BJ (cell line): Measurements from ENCODE around the gene GSN. TPM values are rescaled to one million over a fixed set of nuclear protein-coding genes. Genes with fewer than 3 reads are reported as not detected.
A peak's percentile ranks its signal among the peaks of the same experiment; 100 is the strongest.

ENCODE experiments used
- CTCF ChIA-PET: fragments of 350-600 bp; formaldehyde crosslinking; extraction: SDS; loops from one replicate; lab custom pipeline; 2021; ENCODE audit warnings: antibody characterized with exemption, inconsistent platforms; lab: Yijun Ruan, JAX
- POLR2A ChIA-PET: fragments of 300-600 bp; sonication (Branson Sonifier 250); formaldehyde crosslinking; extraction: SDS; loops from one replicate; lab custom pipeline; 2021; ENCODE audit warnings: antibody characterized with exemption; lab: Charles Lee
- DNase-seq: peaks from one replicate; pipeline ENCODE4 v3.0.0-alpha.2; 2011; ENCODE audit warnings: low read depth
- H3K27me3 ChIP-seq: 2 replicates; pipeline ENCODE4 v1.6.0; 2011; ENCODE audit warnings: low read length; ENCODE audit not compliant: control insufficient read depth, insufficient read depth
- H3K36me3 ChIP-seq: 2 replicates; pipeline ENCODE4 v1.5.1; 2011; ENCODE audit warnings: low read length; ENCODE audit not compliant: control insufficient read depth, insufficient read depth
- H3K4me3 ChIP-seq: 2 replicates; pipeline ENCODE4 v1.5.1; 2011; ENCODE audit warnings: low read depth, mild to moderate bottlenecking, control low read depth, low read length
- CTCF ChIP-seq: IDR thresholded peaks from 2 replicates; pipeline ENCODE4 v1.5.1; 2011; ENCODE audit warnings: low read depth, mild to moderate bottlenecking, control low read depth, inconsistent platforms, low read length, moderate library complexity; ENCODE audit not compliant: insufficient read depth
- polyA plus RNA-seq: library from polyadenylated mRNA; depleted of rRNA; stranded (reverse); fragments of >200 nt; gene quantifications from 2 replicates; pipeline ENCODE4 v1.2.3, GENCODE V29; 2011

The GSN gene
- polyA plus RNA-seq, 1 experiment, result 765 TPM

- POLR2A ChIA-PET, result no interaction called here
- Histone ChIP-seq H3K27me3 (no peaks in the 10 kb centered on the region), H3K36me3 (peaks cover 41% of the 10 kb centered on the region), H3K4me3 (no peak overlapping the region)
- no peak for DNase-seq
- no peak for TF ChIP-seq CTCF
- CTCF ChIA-PET, result interaction anchor here (0.8 to 1.8 kb wide), 9 partner anchors 9 to 118 kb away, joined by 3 to 10 read pairs (median 4); no protein-coding TSS in a partner anchor
These were observed 63.6 kb downstream of the GSN start for GRCh38 chr9:121331549-121331948.

- ChIA-PET POLR2A (interaction anchor here (0.6 kb wide), 1 partner anchor 36 kb away, joined by 3 read pairs; no protein-coding TSS in a partner anchor), CTCF (interaction anchor here (0.8 to 1.8 kb wide), 9 partner anchors 10 to 119 kb away, joined by 3 to 10 read pairs (median 4); no protein-coding TSS in a partner anchor)
- no peaks in the 10 kb centered on the region for H3K27me3 ChIP-seq
- TF ChIP-seq CTCF, result peak; percentile 65
- peak; percentile 21 for DNase-seq
- peaks cover 36% of the 10 kb centered on the region for H3K36me3 ChIP-seq
- no peak overlapping the region for H3K4me3 ChIP-seq
These were observed 64.2 kb downstream of the GSN start for GRCh38 chr9:121331992-121332685.

GRCh38 chr9:121333950-121334773, 66.2 kb downstream of the GSN start:
- H3K4me3 ChIP-seq, result no peak overlapping the region
- no peaks in the 10 kb centered on the region for H3K27me3 ChIP-seq
- H3K36me3 ChIP-seq, result peaks cover 25% of the 10 kb centered on the region
- CTCF ChIA-PET, result interaction anchor here (0.7 to 1.6 kb wide), 6 partner anchors 14 to 823 kb away, joined by 3 to 11 read pairs (median 4); no protein-coding TSS in a partner anchor
- no peak for DNase-seq
- POLR2A ChIA-PET, result no interaction called here
- TF ChIP-seq CTCF, result no peak

- no peak for TF ChIP-seq CTCF
- ChIA-PET POLR2A (no interaction called here), CTCF (interaction anchor here (0.9 kb wide), 1 partner anchor 17 kb away, joined by 4 read pairs; no protein-coding TSS in a partner anchor)
- Histone ChIP-seq H3K36me3 (peaks cover 16% of the 10 kb centered on the region), H3K27me3 (no peaks in the 10 kb centered on the region), H3K4me3 (no peak overlapping the region)
- DNase-seq, result no peak
These were observed 68.7 kb downstream of the GSN start for GRCh38 chr9:121336665-121337064.

- no peak for DNase-seq
- H3K36me3 ChIP-seq, result peaks cover 9% of the 10 kb centered on the region; the same call in 1 of the 2 replicates
- H3K27me3 ChIP-seq, result no peaks in the 10 kb centered on the region
- ChIA-PET CTCF (interaction anchor here (2.6 kb wide), 2 partner anchors 10 to 19 kb away, joined by 6 to 13 read pairs; no protein-coding TSS in a partner anchor), POLR2A (no interaction called here)
- no peak for TF ChIP-seq CTCF
- H3K4me3 ChIP-seq, result no peak overlapping the region
These were observed 71.5 kb downstream of the GSN start for GRCh38 chr9:121339437-121339836.
